ENCODE results near the gene KCNC4.

DNA sequence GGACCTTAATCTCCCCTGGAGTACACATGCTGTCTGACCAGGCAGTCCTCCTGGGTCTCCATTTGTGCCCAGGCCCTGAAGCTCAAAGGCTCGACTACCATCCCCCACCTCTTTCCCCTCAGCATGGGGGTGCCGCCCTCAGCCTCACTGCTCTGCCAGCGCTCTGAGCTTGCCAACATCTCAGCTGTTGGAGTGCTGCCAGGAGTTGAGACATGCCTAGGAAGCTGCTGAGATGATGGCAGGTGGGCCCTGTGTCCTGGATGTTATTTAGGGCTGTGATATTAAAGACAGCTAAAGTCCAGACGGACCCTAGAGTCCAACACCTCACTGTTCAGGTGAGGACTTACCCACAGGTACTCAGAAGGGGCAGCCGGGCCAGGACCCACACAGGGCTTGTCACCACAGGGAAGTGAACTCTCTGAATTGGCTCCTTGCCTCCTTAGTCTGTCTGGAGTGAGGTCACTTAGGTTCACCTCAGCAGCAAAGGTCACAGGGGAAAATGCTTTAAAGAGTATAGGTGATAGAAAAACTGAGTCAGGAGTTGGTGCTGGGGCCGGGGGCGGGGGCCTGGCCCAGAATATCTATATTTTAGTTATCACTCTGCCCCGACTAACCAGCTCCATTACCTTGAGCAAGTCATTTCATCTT, 19.7 kb upstream of the KCNC4 start:
- TF ChIP-seq POLR2A (IDR thresholded peaks at IDR 0.05) (no peak), CTCF (IDR thresholded peaks at IDR 0.05) (no peak)
